HG03442 (cell line): ENCODE results near the gene PDE4D.

Experiments
- ATAC-seq: cut with Tn5 transposase; IDR thresholded peaks from one replicate; pipeline ENCODE4 v1.9.1; 2021; ENCODE audit warnings: mild to moderate bottlenecking, moderate library complexity; ENCODE audit not compliant: unreplicated experiment

Gene PDE4D

GRCh38 chr5:59099995-59100345 lies 793.6 kb downstream of the PDE4D start:
- ATAC-seq = no peak

DNA sequence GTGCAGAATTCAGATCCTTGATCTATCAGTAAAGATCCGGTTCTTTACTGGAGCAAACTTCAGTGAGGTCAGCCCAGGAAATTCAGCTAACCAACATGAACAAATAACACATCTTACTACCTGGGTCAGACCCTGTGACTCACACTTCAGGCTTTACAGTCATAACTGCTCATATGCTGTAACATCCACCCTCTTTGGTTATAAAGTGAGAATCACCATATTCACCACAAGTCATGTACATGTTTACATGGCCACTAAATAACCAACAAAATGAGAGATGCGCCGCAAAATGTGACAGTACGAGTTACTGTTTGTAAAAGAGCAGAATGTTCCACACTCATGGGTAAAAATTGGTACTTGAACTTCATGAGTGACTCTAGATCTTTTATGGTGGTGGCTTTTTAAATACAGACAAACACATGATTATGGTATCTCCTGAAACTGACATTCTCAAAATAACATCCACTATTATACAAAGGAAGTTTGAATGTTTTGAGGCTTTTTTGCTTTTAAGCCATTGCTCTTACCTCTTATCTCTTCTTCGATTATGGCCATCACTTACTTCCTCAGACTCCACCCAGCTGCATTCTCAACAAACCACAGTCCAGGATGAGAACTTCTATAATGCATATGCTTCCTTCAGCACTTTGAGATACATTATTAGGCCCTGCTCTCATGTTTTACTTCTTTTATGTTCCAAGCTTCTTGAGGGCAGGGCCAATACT lies 794.1 kb downstream of the PDE4D start:
- peak; percentile 95 for ATAC-seq

DNA sequence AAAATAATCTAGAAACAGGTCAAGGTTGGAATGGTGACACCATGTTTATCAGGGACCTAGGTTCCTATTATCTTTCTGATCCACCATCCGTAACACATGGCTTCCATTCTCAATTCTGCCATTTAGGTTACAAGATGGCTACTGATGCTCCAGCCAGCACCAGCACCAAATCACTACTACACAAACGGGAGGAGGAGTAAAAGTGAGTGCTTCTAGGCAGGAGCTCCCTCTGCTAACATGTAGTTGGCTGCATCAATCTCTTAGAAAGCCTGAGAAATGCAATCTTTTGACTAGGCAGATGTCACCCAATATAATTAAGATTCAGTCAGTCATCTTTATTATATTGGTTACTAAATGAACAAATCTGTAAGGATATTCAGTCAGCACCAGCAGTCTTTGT lies 794.8 kb downstream of the PDE4D start:
- no peak for ATAC-seq

DNA sequence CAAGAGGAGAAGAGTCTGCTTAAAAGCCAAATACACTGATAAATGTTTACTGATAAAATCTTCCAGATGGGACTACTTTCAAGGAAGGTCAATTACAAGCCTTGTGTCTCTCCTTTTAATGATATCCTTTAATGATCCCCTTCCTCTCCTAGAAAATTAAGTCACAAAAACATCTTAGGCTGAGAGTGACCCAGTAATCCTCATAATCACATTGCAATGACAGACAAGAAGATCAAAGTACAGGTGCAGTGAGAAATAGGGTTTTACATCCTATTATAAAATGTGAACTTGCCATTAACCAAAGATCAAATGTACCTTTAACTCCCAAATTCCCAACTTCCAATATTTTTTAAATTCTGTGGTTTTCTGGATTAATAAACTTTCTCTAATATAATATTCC lies 795.8 kb downstream of the PDE4D start:
- no peak for ATAC-seq

GRCh38 chr5:59097116-59097515 lies 796.4 kb downstream of the PDE4D start:
- no peak for ATAC-seq

- ATAC-seq = no peak
Measured at GRCh38 chr5:59095480-59095879, 798.0 kb downstream of the PDE4D start.

GRCh38 chr5:59094864-59095263 lies 798.7 kb downstream of the PDE4D start:
- no peak for ATAC-seq

- ATAC-seq = no peak
Measured at GRCh38 chr5:59093329-59093728, 800.2 kb downstream of the PDE4D start.

DNA sequence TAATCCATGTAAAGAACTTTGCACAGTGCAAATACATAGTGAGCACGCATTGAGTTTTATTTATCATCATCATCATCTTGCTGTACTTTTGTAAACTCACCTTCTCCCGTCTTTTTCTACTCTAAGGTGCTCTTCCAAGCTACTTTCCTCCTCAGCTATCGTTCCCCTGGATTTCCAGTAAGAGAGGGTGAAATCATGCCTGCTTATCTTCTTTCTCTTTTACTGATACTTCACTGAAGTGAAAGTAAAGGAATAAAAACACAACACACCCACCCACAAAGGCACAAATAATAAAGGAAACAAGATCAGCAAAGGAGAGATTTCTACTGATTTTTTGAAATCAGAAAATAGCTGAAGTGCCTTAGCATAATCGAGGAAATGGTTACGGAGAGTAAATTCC lies 800.8 kb downstream of the PDE4D start:
- no peak for ATAC-seq

GRCh38 chr5:59091965-59092364 lies 801.6 kb downstream of the PDE4D start:
- no peak for ATAC-seq

- no peak for ATAC-seq
Measured at GRCh38 chr5:59090323-59090722, 803.2 kb downstream of the PDE4D start.

DNA sequence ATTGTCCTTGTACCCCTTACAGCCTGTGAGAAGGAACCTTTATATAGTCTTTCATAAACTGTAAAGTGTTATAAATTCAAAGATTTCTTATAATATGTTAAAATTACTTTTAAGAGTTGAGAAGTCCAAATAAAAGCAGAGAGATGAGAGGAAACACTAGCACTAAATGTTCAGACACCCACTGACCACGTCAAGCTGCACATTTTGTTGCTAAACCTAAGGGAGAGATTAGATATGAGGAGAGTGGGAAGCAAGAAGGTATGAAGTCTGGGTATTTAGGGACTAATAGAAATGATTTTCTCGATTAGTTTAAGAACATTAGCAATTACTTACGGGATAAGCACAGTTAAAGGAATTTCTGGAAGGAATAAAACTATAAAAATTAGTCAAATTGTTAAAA lies 803.8 kb downstream of the PDE4D start:
- no peak for ATAC-seq

- ATAC-seq = no peak
Measured at GRCh38 chr5:59088546-59088945, 805.0 kb downstream of the PDE4D start.

GRCh38 chr5:59086024-59086423 lies 807.5 kb downstream of the PDE4D start:
- ATAC-seq = no peak

DNA sequence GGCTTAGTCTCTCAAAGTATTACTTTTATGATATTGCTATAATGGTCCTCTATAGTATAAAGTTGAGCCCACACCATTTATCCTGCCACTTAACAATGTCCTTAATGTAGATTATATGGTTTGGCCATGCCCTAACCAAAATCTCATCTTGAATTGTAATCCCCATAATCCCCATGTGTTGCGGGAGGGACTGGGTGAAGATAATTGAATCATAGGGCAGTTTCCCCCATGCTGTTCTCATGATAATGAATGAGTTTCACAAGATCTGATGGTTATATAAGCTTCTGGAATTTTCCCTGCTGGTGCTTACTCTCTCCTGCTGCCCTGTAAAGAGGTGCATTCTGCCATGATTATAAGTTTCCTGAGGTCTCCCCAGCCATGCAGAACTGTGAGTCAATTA lies 811.8 kb downstream of the PDE4D start:
- no peak for ATAC-seq

DNA sequence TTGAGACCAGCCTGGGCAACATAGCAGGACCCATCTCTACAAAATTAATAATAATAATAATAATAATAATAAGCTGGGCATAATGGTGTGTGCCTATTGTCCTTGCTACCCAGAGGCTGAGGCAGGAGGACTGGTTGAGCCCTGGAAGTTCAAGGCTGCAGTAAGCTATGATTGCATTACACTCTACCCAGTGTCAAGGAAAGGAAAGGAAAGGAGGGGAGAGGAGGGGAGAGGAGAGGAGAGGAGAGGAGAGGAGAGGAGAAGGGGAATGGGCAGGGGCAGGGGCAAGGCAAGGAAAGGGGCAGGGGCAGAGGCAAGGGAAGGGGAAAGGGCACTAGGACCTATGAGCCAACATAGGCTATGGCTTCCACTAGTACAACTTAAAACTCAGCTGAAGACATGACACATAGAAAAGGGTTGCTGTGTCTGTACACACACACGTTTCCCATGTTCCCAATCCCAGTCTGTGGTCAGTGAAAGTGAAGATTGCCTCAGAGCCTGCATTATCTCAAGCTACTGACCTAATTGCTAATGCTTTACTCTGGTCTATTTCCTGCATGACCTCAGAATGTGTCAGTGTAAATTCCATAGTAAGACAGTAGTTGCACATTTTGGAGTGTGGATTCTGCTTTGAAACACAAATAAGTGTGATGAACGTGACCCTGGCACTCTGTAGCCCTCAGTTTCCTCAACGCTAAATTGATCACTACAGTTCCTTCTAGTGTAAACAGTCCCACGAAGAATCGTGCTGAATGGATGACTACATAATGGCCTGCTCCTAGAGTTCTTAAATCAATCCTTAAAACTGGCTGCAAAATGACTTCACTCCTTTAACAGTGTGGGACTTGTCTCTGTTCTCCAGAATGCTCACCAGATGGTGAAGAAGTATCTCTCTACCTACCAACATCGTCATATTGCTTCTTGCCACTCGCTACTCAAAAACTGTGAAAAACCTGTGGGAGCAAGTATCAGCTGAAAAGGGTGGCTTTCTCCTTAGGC lies 813.6 kb downstream of the PDE4D start:
- ATAC-seq = no peak

DNA sequence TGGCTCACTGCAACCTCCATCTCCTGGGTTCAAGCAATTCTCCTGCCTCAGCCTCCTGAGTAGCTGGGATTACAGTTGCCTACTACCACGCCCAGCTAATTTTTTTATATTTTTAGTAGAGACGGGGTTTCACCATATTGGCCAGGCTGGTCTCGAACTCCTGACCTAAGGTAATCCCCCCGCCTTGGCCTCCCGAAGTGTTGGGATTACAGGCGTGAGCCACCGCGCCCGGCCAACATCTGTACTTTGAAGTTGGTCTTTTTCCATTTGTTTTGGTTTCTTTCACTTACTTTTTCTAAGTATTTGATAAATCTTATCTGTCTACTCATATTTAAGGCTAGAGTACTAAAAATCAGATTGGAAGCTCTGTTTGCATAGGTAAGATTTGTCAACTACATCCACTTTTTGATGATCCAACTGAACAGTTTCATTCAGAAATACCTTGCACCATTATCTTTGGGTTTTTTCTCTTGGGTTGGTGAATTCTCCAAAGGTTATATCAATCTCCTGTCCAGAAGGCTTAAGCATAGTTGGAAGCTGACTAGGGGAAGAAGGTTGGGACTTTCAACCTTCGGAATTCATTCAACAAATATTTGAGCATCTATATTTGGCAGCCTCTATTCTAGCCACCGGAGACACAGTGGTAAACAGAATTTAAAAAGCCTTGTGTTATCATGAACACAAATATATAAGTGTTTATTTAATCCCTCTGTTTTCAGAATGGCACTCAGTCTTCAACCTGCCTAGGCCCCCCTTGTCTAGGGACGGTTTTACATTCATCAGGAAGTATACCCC lies 821.6 kb downstream of the PDE4D start:
- no peak for ATAC-seq

GRCh38 chr5:59069438-59070079 lies 824.0 kb downstream of the PDE4D start:
- no peak for ATAC-seq

GRCh38 chr5:59067956-59068656 lies 825.4 kb downstream of the PDE4D start:
- no peak for ATAC-seq
